K562 (cell line): ENCODE results near the gene CSH1. TPM values are rescaled to one million over a fixed set of nuclear protein-coding genes. Genes with fewer than 3 reads are reported as not detected.

Experiments used
- CBFB ChIP-seq: sonication (generic); formaldehyde crosslinking; IDR thresholded peaks from 2 replicates; pipeline ENCODE4 v1.4.0; 2020; ENCODE audit warnings: mild to moderate bottlenecking, missing genetic modification reagents
- DMBX1 ChIP-seq: fragments of 250-450 bp; sonication (Bioruptor Pico); IDR thresholded peaks from 2 replicates; pipeline ENCODE4 v1.8.0; 2022; ENCODE audit warnings: inconsistent platforms, mild to moderate bottlenecking, moderate library complexity, borderline replicate concordance
- E2F1 ChIP-seq: sonication (generic); formaldehyde crosslinking; IDR thresholded peaks from 2 replicates; pipeline ENCODE4 v1.8.1; 2023; ENCODE audit warnings: mild to moderate bottlenecking, missing genetic modification reagents, moderate library complexity
- GABPB2 ChIP-seq: fragments of 250-450 bp; sonication (Bioruptor Pico); conservative IDR thresholded peaks from 2 replicates; pipeline ENCODE4 v1.5.1; 2021; ENCODE audit warnings: mild to moderate bottlenecking
- HNRNPK ChIP-seq: fragments of 200-400 bp; formaldehyde crosslinking; IDR thresholded peaks from one replicate; pipeline ENCODE4 v1.6.1; 2018; ENCODE audit warnings: mild to moderate bottlenecking, low read depth, low read length; ENCODE audit not compliant: poor library complexity, severe bottlenecking
- JUND ChIP-seq, 2 experiments: IDR thresholded peaks; 2 replicates in 1 of 2; 3 replicates in 1 of 2; pipeline ENCODE4 v1.6.1; 2011; ENCODE audit warnings: borderline replicate concordance in 2 of 2, low read depth in 2 of 2, low read length in 2 of 2, improper control_type of control experiment in 1 of 2, missing biosample characterization in 1 of 2, missing genetic modification characterization in 1 of 2, missing genetic modification reagents in 1 of 2
- MEF2D ChIP-seq: conservative IDR thresholded peaks from 2 replicates; pipeline ENCODE4 v1.6.1; 2016; ENCODE audit warnings: low read depth, missing genetic modification characterization, missing compliant biosample characterization
- MYBL2 ChIP-seq, 2 experiments: fragments of 450-650 bp in 1 of 2; sonication (generic) in 1 of 2; formaldehyde crosslinking in 1 of 2; IDR thresholded peaks; 2 replicates each; pipeline versions ENCODE4 v1.6.1 to v1.8.1; 2017 to 2022; ENCODE audit warnings: borderline replicate concordance in 1 of 2, inconsistent platforms in 1 of 2, low read depth in 1 of 2, mild to moderate bottlenecking in 1 of 2, missing genetic modification reagents in 1 of 2, moderate library complexity in 1 of 2
- NEUROD1 ChIP-seq: fragments of 150-350 bp; IDR thresholded peaks from 2 replicates; pipeline ENCODE4 v1.6.1; 2014; ENCODE audit warnings: borderline replicate concordance, low read length, low read depth; ENCODE audit not compliant: partially characterized antibody
- PHF21A ChIP-seq: fragments of 450-650 bp; IDR thresholded peaks from 2 replicates; pipeline ENCODE4 v1.6.1; 2017; ENCODE audit warnings: low read depth, borderline replicate concordance
- PML ChIP-seq: IDR thresholded peaks from 2 replicates; pipeline ENCODE4 v1.6.1; 2012; ENCODE audit warnings: low read length, inconsistent platforms
- PPARD ChIP-seq: fragments of 250-450 bp; sonication (Bioruptor Pico); IDR thresholded peaks from 2 replicates; pipeline ENCODE4 v1.8.0; 2022; ENCODE audit warnings: inconsistent platforms, mild to moderate bottlenecking, moderate library complexity
- PTRF ChIP-seq: fragments of 450-650 bp; IDR thresholded peaks from 2 replicates; pipeline ENCODE4 v1.6.1; 2016; ENCODE audit warnings: mild to moderate bottlenecking, missing genetic modification characterization, missing compliant biosample characterization
- RNF2 ChIP-seq: sonication (generic); IDR thresholded peaks from 2 replicates; pipeline ENCODE4 v1.6.1; 2016
- SAP30 ChIP-seq: fragments of 200-600 bp; sonication (generic); IDR thresholded peaks from 2 replicates; pipeline ENCODE4 v1.6.1; 2012; ENCODE audit warnings: borderline replicate concordance, low read depth, mild to moderate bottlenecking, moderate library complexity, low read length, control low read depth, inconsistent platforms; ENCODE audit not compliant: insufficient read depth, poor library complexity, severe bottlenecking
- ZNF121 ChIP-seq: sonication (generic); formaldehyde crosslinking; conservative IDR thresholded peaks from 2 replicates; pipeline ENCODE4 v1.8.0; 2022; ENCODE audit warnings: missing genetic modification reagents
- ZNF133 ChIP-seq: fragments of 250-450 bp; sonication (Bioruptor Pico); IDR thresholded peaks from 2 replicates; pipeline ENCODE4 v1.4.0; 2020; ENCODE audit warnings: mild to moderate bottlenecking
- ZNF57 ChIP-seq: fragments of 450-650 bp; formaldehyde crosslinking; IDR thresholded peaks from 2 replicates; pipeline ENCODE4 v1.4.0; 2020; ENCODE audit warnings: mild to moderate bottlenecking, moderate library complexity
- polyA plus RNA-seq, 8 experiments: library from polyadenylated mRNA; depleted of rRNA in 4 of 8; stranded (reverse) in 5 of 8; unstranded in 3 of 8; fragments of >200 nt; fragmentation: Nextera tagmentation in 2 of 8; fragmentation: Illumina TruSeq in 1 of 8; extraction: Ambion mirVana in 2 of 8; extraction: Trizol in 1 of 8; gene quantifications; 2 replicates each; pipeline versions ENCODE4 v1.2.1 to v1.2.3, GENCODE V29; 2011 to 2014; ENCODE audit warnings: inconsistent platforms in 1 of 8, missing spikeins in 1 of 8
- total RNA-seq, 7 experiments: library from RNA; depleted of rRNA in 6 of 7; stranded (reverse); fragments of >200 nt in 6 of 7; fragmentation: Illumina TruSeq in 2 of 7; extraction: Trizol in 2 of 7; gene quantifications; 2 replicates each; pipeline versions ENCODE4 v1.2.1 to v1.2.3, GENCODE V29; 2011 to 2021; ENCODE audit warnings: low replicate concordance in 1 of 7
- TF ChIP-seq, protein P1 (sequence below): fragments of 250-450 bp; sonication (Bioruptor Pico); IDR thresholded peaks from 2 replicates; pipeline ENCODE4 v1.5.0; 2020; ENCODE audit warnings: mild to moderate bottlenecking
- TF ChIP-seq, protein P2 (sequence below): sonication (generic); formaldehyde crosslinking; IDR thresholded peaks from 2 replicates; pipeline ENCODE4 v1.8.0; 2022; ENCODE audit warnings: mild to moderate bottlenecking, missing genetic modification reagents
- TF ChIP-seq, protein P3 (sequence below): sonication (generic); formaldehyde crosslinking; IDR thresholded peaks from 2 replicates; pipeline ENCODE4 v1.9.0; 2022; ENCODE audit warnings: mild to moderate bottlenecking, missing genetic modification reagents

CSH1 gene
- total and polyA plus RNA-seq, 9 of the 15 experiments (the other 6 are each of a cell fraction or from before 2014, with no cell fraction given) = not detected

- TF ChIP-seq HNRNPK (no peak), MEF2D (tag) (peak; percentile 59; the same call in 1 of the 2 replicates), ZNF133 (CRISPR knock-in tag) (peak; percentile 49; the same call in 1 of the 2 replicates), PHF21A (no peak), PTRF (no peak), DMBX1 (CRISPR knock-in tag) (peak; percentile 94), NEUROD1 (peak; percentile 91), PML (peak; percentile 41; the same call in 1 of the 2 replicates), ZNF57 (CRISPR knock-in tag) (no peak), E2F1 (CRISPR knock-in tag) (peak; percentile 99), RNF2 (peak; percentile 97), JUND (IDR thresholded peaks at IDR 0.05; ENCODE audit: borderline replicate concordance, low read depth, low read length) (peak; percentile 97), JUND (tag; IDR thresholded peaks at IDR 0.05; ENCODE audit: borderline replicate concordance, low read depth, low read length) (peak; percentile 53; the same call in 1 of the 3 replicates), ZNF121 (CRISPR knock-in tag) (peak; percentile 28; the same call in 1 of the 2 replicates), MYBL2 (IDR thresholded peaks at IDR 0.05; ENCODE audit: low read depth) (peak; percentile 8; the same call in 1 of the 2 replicates), MYBL2 (CRISPR knock-in tag; IDR thresholded peaks at IDR 0.05; ENCODE audit: borderline replicate concordance) (no peak), GABPB2 (CRISPR knock-in tag) (no peak), SAP30 (no peak), CBFB (CRISPR knock-in tag) (no peak; the same call in 1 of the 2 replicates), PPARD (CRISPR knock-in tag) (no peak)
- TF ChIP-seq, protein P1, sequence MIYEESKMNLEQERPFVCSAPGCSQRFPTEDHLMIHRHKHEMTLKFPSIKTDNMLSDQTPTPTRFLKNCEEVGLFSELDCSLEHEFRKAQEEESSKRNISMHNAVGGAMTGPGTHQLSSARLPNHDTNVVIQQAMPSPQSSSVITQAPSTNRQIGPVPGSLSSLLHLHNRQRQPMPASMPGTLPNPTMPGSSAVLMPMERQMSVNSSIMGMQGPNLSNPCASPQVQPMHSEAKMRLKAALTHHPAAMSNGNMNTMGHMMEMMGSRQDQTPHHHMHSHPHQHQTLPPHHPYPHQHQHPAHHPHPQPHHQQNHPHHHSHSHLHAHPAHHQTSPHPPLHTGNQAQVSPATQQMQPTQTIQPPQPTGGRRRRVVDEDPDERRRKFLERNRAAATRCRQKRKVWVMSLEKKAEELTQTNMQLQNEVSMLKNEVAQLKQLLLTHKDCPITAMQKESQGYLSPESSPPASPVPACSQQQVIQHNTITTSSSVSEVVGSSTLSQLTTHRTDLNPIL (CRISPR knock-in tag) = no peak; the same call in 1 of the 2 replicates
- TF ChIP-seq, protein P2, sequence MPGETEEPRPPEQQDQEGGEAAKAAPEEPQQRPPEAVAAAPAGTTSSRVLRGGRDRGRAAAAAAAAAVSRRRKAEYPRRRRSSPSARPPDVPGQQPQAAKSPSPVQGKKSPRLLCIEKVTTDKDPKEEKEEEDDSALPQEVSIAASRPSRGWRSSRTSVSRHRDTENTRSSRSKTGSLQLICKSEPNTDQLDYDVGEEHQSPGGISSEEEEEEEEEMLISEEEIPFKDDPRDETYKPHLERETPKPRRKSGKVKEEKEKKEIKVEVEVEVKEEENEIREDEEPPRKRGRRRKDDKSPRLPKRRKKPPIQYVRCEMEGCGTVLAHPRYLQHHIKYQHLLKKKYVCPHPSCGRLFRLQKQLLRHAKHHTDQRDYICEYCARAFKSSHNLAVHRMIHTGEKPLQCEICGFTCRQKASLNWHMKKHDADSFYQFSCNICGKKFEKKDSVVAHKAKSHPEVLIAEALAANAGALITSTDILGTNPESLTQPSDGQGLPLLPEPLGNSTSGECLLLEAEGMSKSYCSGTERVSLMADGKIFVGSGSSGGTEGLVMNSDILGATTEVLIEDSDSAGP (CRISPR knock-in tag) = 0 out of 2 replicates have a peak, but pooled peaks have one; percentile 32
- TF ChIP-seq, protein P3, sequence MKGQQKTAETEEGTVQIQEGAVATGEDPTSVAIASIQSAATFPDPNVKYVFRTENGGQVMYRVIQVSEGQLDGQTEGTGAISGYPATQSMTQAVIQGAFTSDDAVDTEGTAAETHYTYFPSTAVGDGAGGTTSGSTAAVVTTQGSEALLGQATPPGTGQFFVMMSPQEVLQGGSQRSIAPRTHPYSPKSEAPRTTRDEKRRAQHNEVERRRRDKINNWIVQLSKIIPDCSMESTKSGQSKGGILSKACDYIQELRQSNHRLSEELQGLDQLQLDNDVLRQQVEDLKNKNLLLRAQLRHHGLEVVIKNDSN (CRISPR knock-in tag) = peak; percentile 98
Measured at GRCh38 chr17:63848834-63849689, 47.3 kb downstream of the CSH1 start (continued).
